Vagina (tissue), 2 donors: Measurements from ENCODE around the gene DRAM1.

Experiments
- POLR2A ChIP-seq, 2 donors: fragments of 450-650 bp; IDR thresholded peaks; one replicate each; pipeline ENCODE4 v1.6.1; 2017; ENCODE audit warnings: antibody characterized with exemption in 2 of 2, mild to moderate bottlenecking in 2 of 2, moderate library complexity in 2 of 2
- POLR2AphosphoS5 ChIP-seq, 2 donors: sonication (generic); formaldehyde crosslinking; IDR thresholded peaks; one replicate each; pipeline ENCODE4 v1.9.0; 2017; ENCODE audit warnings: antibody characterized with exemption in 2 of 2, mild to moderate bottlenecking in 2 of 2, low read depth in 1 of 2; ENCODE audit not compliant: insufficient read depth in 1 of 2
- TF ChIP-seq, protein P1 (sequence below), 3 experiments: fragments of 450-650 bp in 2 of 3; fragments of 200-600 bp in 1 of 3; sonication (generic) in 1 of 3; IDR thresholded peaks; one replicate each; pipeline ENCODE4 v1.5.1; 2017 to 2019; ENCODE audit warnings: antibody characterized with exemption in 3 of 3, mild to moderate bottlenecking in 2 of 3, moderate library complexity in 2 of 3

DNA sequence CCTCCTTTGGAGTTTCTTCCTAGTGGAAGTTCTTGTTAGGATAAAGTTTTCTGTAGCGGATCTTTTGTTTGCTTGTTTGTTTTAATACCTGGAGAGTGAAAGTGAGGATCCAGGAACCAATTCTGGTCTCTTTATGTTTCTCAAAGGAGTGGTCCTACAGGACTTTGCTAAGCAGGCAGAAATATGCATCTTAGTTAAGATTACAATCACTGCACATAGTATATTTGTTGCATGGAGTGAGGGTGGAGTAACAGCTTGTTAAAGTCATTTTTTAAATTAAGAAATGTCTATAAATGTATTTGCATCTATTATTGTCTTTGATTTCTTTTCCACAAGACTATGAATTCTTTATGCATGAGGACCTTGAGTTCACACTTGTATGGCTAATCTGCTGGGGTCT, 76.7 kb downstream of the DRAM1 start:
- TF ChIP-seq, protein P1, sequence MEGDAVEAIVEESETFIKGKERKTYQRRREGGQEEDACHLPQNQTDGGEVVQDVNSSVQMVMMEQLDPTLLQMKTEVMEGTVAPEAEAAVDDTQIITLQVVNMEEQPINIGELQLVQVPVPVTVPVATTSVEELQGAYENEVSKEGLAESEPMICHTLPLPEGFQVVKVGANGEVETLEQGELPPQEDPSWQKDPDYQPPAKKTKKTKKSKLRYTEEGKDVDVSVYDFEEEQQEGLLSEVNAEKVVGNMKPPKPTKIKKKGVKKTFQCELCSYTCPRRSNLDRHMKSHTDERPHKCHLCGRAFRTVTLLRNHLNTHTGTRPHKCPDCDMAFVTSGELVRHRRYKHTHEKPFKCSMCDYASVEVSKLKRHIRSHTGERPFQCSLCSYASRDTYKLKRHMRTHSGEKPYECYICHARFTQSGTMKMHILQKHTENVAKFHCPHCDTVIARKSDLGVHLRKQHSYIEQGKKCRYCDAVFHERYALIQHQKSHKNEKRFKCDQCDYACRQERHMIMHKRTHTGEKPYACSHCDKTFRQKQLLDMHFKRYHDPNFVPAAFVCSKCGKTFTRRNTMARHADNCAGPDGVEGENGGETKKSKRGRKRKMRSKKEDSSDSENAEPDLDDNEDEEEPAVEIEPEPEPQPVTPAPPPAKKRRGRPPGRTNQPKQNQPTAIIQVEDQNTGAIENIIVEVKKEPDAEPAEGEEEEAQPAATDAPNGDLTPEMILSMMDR (IDR thresholded peaks at IDR 0.05) = no peak
- TF ChIP-seq POLR2A (IDR thresholded peaks at IDR 0.05) (no peak), POLR2AphosphoS5 (IDR thresholded peaks at IDR 0.05; ENCODE audit: insufficient read depth in 1 of 2, low read depth in 1 of 2) (no peak)
